MM.1S (cell line): ENCODE data around the gene TARP.

Experiments used
- DNase-seq: peaks from one replicate; pipeline ENCODE4 v3.0.0-alpha.2; 2015
- H2AFZ ChIP-seq: fragments of 300-600 bp; sonication (generic); 2 replicates; pipeline ENCODE4 v1.6.0; 2016; ENCODE audit warnings: antibody characterized with exemption, low read length
- H3F3A ChIP-seq: fragments of 300-600 bp; sonication (generic); 2 replicates; pipeline ENCODE4 v1.6.1; 2016; ENCODE audit warnings: mild to moderate bottlenecking, antibody characterized with exemption, low read length, moderate library complexity, mixed read lengths; ENCODE audit not compliant: insufficient read depth
- H3K27ac ChIP-seq: fragments of 300-600 bp; sonication (generic); 2 replicates; pipeline ENCODE4 v1.5.1; 2016; ENCODE audit warnings: mild to moderate bottlenecking, low read length
- H3K27me3 ChIP-seq: fragments of 300-600 bp; sonication (generic); replicated peaks from 2 replicates; pipeline ENCODE4 v1.6.0; 2016; ENCODE audit warnings: low read length; ENCODE audit not compliant: insufficient read depth
- H3K36me3 ChIP-seq: fragments of 300-600 bp; sonication (generic); replicated peaks from 2 replicates; pipeline ENCODE4 v1.6.1; 2016; ENCODE audit warnings: mild to moderate bottlenecking, low read length, mixed read lengths; ENCODE audit not compliant: insufficient read depth
- H3K4me1 ChIP-seq: fragments of 300-600 bp; sonication (generic); 2 replicates; pipeline ENCODE4 v1.6.1; 2016; ENCODE audit warnings: low read length, mixed read lengths
- H3K4me2 ChIP-seq: fragments of 300-600 bp; sonication (generic); 2 replicates; pipeline ENCODE4 v1.6.0; 2016; ENCODE audit warnings: low read depth, low read length
- H3K4me3 ChIP-seq: fragments of 300-600 bp; sonication (generic); 2 replicates; pipeline ENCODE4 v1.5.1; 2016; ENCODE audit warnings: low read length, mixed read lengths
- H3K79me2 ChIP-seq: fragments of 300-600 bp; sonication (generic); 2 replicates; pipeline ENCODE4 v1.6.1; 2016; ENCODE audit warnings: mixed run types, low read length, mixed read lengths
- H3K9ac ChIP-seq: fragments of 300-600 bp; sonication (generic); 2 replicates; pipeline ENCODE4 v1.6.1; 2016; ENCODE audit warnings: low read length, mixed read lengths
- H3K9me2 ChIP-seq: fragments of 300-600 bp; sonication (generic); replicated peaks from 2 replicates; pipeline ENCODE4 v1.6.1; 2016; ENCODE audit warnings: mild to moderate bottlenecking, low read length, mixed read lengths; ENCODE audit not compliant: insufficient read depth
- H3K9me3 ChIP-seq: fragments of 300-600 bp; sonication (generic); replicated peaks from 2 replicates; pipeline ENCODE4 v1.6.1; 2016; ENCODE audit warnings: mild to moderate bottlenecking, low read length, mixed read lengths; ENCODE audit not compliant: insufficient read depth
- H4K20me1 ChIP-seq: fragments of 300-600 bp; sonication (generic); 2 replicates; pipeline ENCODE4 v1.6.1; 2016; ENCODE audit warnings: mild to moderate bottlenecking, low read length, moderate library complexity, mixed read lengths; ENCODE audit not compliant: insufficient read depth
- EZH2 ChIP-seq: fragments of 300-600 bp; sonication (generic); optimal IDR thresholded peaks from 2 replicates; pipeline ENCODE3; 2017; ENCODE audit warnings: low read depth, mild to moderate bottlenecking, antibody characterized with exemption, low read length, mixed read lengths
- EZH2phosphoT487 ChIP-seq: fragments of 300-600 bp; sonication (generic); IDR thresholded peaks from 2 replicates; pipeline ENCODE4 v1.6.1; 2018; ENCODE audit warnings: antibody characterized with exemption, low read length
- TF ChIP-seq, protein P1 (sequence below): fragments of 300-600 bp; sonication (generic); IDR thresholded peaks from 2 replicates; pipeline ENCODE4 v1.5.1; 2016; ENCODE audit warnings: antibody characterized with exemption, low read length, mixed read lengths

The TARP gene

DNA sequence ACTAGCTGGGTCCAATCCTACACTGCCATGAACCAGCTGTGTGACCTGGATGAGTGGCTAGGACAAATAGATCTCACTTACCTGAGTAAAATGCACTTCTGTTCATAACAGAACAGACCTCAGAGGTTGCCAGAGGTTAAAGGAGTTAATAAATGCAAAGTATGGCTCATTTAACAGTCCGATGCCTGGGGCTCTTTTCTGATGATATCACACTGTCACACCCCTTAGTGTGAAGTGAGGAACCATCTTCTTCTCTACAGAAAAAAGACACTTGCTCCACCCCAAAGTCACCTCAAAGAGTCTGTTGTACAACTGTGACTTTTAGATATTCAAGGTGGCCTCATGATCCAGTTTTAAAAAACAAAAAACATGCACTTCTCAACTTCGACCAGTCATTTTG, 21.5 kb upstream of the TARP start:
- no peak for DNase-seq
- no peak overlapping the region for H3K4me3 ChIP-seq
- H3K36me3 ChIP-seq = no peaks in the 10 kb centered on the region
- no peaks in the 10 kb centered on the region for H3K79me2 ChIP-seq
- H3K9me3 ChIP-seq = no peaks in the 10 kb centered on the region
- no peaks in the 10 kb centered on the region for H3K27me3 ChIP-seq
- H3K4me2 ChIP-seq = no peak overlapping the region
- H4K20me1 ChIP-seq = no peaks in the 10 kb centered on the region
- no peak for TF ChIP-seq EZH2phosphoT487
- TF ChIP-seq, protein P1, sequence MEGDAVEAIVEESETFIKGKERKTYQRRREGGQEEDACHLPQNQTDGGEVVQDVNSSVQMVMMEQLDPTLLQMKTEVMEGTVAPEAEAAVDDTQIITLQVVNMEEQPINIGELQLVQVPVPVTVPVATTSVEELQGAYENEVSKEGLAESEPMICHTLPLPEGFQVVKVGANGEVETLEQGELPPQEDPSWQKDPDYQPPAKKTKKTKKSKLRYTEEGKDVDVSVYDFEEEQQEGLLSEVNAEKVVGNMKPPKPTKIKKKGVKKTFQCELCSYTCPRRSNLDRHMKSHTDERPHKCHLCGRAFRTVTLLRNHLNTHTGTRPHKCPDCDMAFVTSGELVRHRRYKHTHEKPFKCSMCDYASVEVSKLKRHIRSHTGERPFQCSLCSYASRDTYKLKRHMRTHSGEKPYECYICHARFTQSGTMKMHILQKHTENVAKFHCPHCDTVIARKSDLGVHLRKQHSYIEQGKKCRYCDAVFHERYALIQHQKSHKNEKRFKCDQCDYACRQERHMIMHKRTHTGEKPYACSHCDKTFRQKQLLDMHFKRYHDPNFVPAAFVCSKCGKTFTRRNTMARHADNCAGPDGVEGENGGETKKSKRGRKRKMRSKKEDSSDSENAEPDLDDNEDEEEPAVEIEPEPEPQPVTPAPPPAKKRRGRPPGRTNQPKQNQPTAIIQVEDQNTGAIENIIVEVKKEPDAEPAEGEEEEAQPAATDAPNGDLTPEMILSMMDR = no peak
- no peak for TF ChIP-seq EZH2
- peaks cover 12% of the 10 kb centered on the region for H3F3A ChIP-seq
- H3K9me2 ChIP-seq = no peaks in the 10 kb centered on the region
- no peak overlapping the region for H3K27ac ChIP-seq
- H2AFZ ChIP-seq = no peak overlapping the region
- H3K4me1 ChIP-seq = peaks cover 12% of the 10 kb centered on the region
- H3K9ac ChIP-seq = no peak overlapping the region

DNA sequence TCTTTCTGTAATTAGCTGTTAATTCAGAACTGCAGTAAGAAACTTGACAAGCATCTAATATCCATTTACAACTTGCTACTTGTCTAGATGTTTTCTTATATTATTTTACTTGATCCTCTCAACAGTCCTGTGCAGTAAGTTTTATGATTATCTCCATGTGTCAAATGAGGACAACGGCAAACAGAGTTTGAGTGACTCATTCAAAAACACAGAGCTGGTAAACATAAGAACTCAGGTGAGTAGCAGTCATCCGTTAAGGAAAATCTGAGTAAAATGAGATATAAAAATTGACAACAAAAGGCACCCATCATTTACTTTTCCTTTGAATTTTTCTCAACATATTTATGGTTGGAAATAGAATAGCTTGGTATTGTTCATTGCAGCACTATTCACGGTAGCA, 19.0 kb upstream of the TARP start:
- Histone ChIP-seq H3K4me1 (peaks cover 12% of the 10 kb centered on the region), H3K9me3 (no peaks in the 10 kb centered on the region)
- TF ChIP-seq, protein P1 = no peak
- TF ChIP-seq EZH2phosphoT487 (no peak), EZH2 (no peak)

DNA sequence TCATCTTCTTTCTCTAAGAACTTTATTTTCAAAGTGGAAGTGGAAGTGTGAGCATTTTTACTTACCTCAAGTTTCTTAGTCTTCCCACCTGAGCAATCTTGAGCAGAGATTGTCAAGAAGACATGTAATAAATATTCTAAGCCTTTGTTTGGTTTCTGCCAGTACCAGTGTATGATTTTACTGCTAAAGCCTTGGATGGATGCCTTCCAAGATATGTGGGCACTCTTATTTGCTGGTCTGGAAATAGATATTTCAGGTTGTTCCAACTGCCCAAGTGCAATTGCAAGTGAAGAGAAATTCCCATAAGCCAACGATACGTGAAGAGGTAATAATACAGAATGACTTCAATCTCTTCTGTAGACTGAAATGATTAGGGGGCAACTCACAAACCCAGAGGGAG, 18.2 kb upstream of the TARP start:
- no peaks in the 10 kb centered on the region for H4K20me1 ChIP-seq
- TF ChIP-seq EZH2 (no peak), EZH2phosphoT487 (no peak)
- TF ChIP-seq, protein P1 = no peak
- H3K27me3 ChIP-seq = no peaks in the 10 kb centered on the region
- H3K79me2 ChIP-seq = no peaks in the 10 kb centered on the region
- no peaks in the 10 kb centered on the region for H3K9me2 ChIP-seq
- no peak overlapping the region for H3K4me3 ChIP-seq
- no peaks in the 10 kb centered on the region for H3K36me3 ChIP-seq
- H3K4me1 ChIP-seq = peaks cover 12% of the 10 kb centered on the region
- H2AFZ ChIP-seq = no peak overlapping the region
- no peak for DNase-seq
- peaks cover 12% of the 10 kb centered on the region for H3F3A ChIP-seq
- no peak overlapping the region for H3K27ac ChIP-seq
- no peak overlapping the region for H3K9ac ChIP-seq
- no peak overlapping the region for H3K4me2 ChIP-seq
- H3K9me3 ChIP-seq = no peaks in the 10 kb centered on the region

More for the DNA sequence above, 19.0 kb upstream of the TARP start:
- Histone ChIP-seq H3K27ac (no peak overlapping the region), H2AFZ (no peak overlapping the region), H3K9me2 (no peaks in the 10 kb centered on the region), H3F3A (peaks cover 12% of the 10 kb centered on the region), H3K4me2 (no peak overlapping the region), H3K79me2 (no peaks in the 10 kb centered on the region), H4K20me1 (no peaks in the 10 kb centered on the region), H3K27me3 (no peaks in the 10 kb centered on the region), H3K4me3 (no peak overlapping the region), H3K9ac (no peak overlapping the region), H3K36me3 (no peaks in the 10 kb centered on the region)
- DNase-seq = no peak
